Calu3 (cell line): ENCODE measurements around the gene IL10RA. TPM values are rescaled to one million over a fixed set of nuclear protein-coding genes. Genes with fewer than 3 reads are reported as not detected.

ENCODE experiments used
- BruUV-seq: library from RNA; stranded (reverse); fragments of 400-500 nt; replicated peaks from 2 replicates; lab custom pipeline; 2021; lab: Mats Ljungman, UMichigan
- CTCF ChIA-PET: fragments of 300-600 bp; sonication (Branson Sonifier 250); formaldehyde crosslinking; loops from one replicate; lab custom pipeline; 2022; ENCODE audit warnings: antibody characterized with exemption; lab: Charles Lee
- DNase-seq: peaks from one replicate; pipeline ENCODE4 v3.0.0; 2022
- H3K27ac Mint-ChIP-seq: one replicate; pipeline ENCODE4 v1.8.0; 2022; ENCODE audit warnings: mixed read lengths; ENCODE audit not compliant: unreplicated experiment
- H3K27me3 Mint-ChIP-seq: one replicate; pipeline ENCODE4 v1.8.0; 2022; ENCODE audit warnings: mixed read lengths; ENCODE audit not compliant: unreplicated experiment
- H3K36me3 Mint-ChIP-seq: one replicate; pipeline ENCODE4 v1.8.0; 2022; ENCODE audit warnings: mild to moderate bottlenecking, moderate library complexity, mixed read lengths; ENCODE audit not compliant: insufficient read depth, unreplicated experiment
- H3K4me1 Mint-ChIP-seq: one replicate; pipeline ENCODE4 v1.8.0; 2022; ENCODE audit warnings: mild to moderate bottlenecking, low read depth, mixed read lengths; ENCODE audit not compliant: unreplicated experiment
- H3K4me3 Mint-ChIP-seq: one replicate; pipeline ENCODE4 v1.8.0; 2022; ENCODE audit warnings: mild to moderate bottlenecking, low read depth, moderate library complexity, mixed read lengths; ENCODE audit not compliant: unreplicated experiment
- H3K9me3 Mint-ChIP-seq: one replicate; pipeline ENCODE4 v1.8.0; 2022; ENCODE audit warnings: low read depth, mixed read lengths; ENCODE audit not compliant: unreplicated experiment
- intact Hi-C: fragments of 100-400 bp; cut with micrococcal nuclease; formaldehyde crosslinking; loops from one replicate; pipeline ENCODE4 v1.10.0; 2022; ENCODE audit not compliant: unreplicated experiment
- total RNA-seq: library from RNA; stranded (reverse); gene quantifications from 2 replicates; pipeline ENCODE4 v1.2.3, GENCODE V29; 2022
- TF ChIP-seq, protein P1 (sequence below): fragments of 200-600 bp; IDR thresholded peaks from one replicate; pipeline ENCODE4 v1.8.0; 2022; ENCODE audit warnings: antibody characterized with exemption; ENCODE audit not compliant: unreplicated experiment

Gene IL10RA
- total RNA-seq, 1 experiment from 2014 or later = 0.05 TPM

GRCh38 chr11:118028626-118029025 is 42.4 kb downstream of the IL10RA start:
- Mint-ChIP-seq H3K27ac (no peak overlapping the region), H3K4me1 (no peaks in the 10 kb centered on the region), H3K4me3 (no peak overlapping the region), H3K9me3 (no peaks in the 10 kb centered on the region), H3K27me3 (peaks cover 55% of the 10 kb centered on the region), H3K36me3 (peaks cover 5% of the 10 kb centered on the region)
- intact Hi-C loops = no loop called here
- CTCF ChIA-PET = no interaction called here
- TF ChIP-seq, protein P1, sequence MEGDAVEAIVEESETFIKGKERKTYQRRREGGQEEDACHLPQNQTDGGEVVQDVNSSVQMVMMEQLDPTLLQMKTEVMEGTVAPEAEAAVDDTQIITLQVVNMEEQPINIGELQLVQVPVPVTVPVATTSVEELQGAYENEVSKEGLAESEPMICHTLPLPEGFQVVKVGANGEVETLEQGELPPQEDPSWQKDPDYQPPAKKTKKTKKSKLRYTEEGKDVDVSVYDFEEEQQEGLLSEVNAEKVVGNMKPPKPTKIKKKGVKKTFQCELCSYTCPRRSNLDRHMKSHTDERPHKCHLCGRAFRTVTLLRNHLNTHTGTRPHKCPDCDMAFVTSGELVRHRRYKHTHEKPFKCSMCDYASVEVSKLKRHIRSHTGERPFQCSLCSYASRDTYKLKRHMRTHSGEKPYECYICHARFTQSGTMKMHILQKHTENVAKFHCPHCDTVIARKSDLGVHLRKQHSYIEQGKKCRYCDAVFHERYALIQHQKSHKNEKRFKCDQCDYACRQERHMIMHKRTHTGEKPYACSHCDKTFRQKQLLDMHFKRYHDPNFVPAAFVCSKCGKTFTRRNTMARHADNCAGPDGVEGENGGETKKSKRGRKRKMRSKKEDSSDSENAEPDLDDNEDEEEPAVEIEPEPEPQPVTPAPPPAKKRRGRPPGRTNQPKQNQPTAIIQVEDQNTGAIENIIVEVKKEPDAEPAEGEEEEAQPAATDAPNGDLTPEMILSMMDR = no peak
- no peak for DNase-seq
- BruUV-seq = no TSS peak

DNA sequence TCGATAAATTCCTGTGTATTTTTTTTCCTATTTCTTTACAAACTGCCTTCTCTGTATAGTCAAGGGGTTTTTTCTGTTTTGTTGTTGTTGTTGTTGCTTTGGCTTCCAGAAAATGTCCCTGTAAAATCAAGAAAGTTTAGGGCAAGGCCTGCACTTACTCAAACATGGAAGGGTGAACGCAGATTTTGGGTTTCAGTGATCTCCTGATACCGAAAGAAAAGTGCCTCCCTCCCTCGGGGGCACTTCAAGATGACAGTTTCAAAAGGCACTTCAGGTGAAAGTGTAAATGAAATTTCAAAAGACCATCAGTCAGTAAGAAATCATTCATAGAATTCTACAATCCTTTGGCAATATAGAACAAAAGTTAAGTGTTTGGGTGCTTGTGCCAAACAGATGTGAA is 47.2 kb downstream of the IL10RA start:
- CTCF ChIA-PET = no interaction called here
- Mint-ChIP-seq H3K9me3 (no peaks in the 10 kb centered on the region), H3K27ac (no peak overlapping the region), H3K4me3 (no peak overlapping the region), H3K4me1 (no peaks in the 10 kb centered on the region), H3K27me3 (peaks cover 41% of the 10 kb centered on the region), H3K36me3 (peaks cover 5% of the 10 kb centered on the region)
- TF ChIP-seq, protein P1 = no peak
- BruUV-seq = no TSS peak
- intact Hi-C loops = no loop called here
- no peak for DNase-seq

GRCh38 chr11:118042141-118042540 is 55.9 kb downstream of the IL10RA start:
- Mint-ChIP-seq H3K4me1 (no peaks in the 10 kb centered on the region), H3K27me3 (no peaks in the 10 kb centered on the region), H3K36me3 (no peaks in the 10 kb centered on the region), H3K9me3 (no peaks in the 10 kb centered on the region), H3K4me3 (no peak overlapping the region), H3K27ac (no peak overlapping the region)
- CTCF ChIA-PET = no interaction called here
- intact Hi-C loops = no loop called here
- TF ChIP-seq, protein P1 = no peak
- BruUV-seq = no TSS peak
- DNase-seq = no peak

- H3K9me3 Mint-ChIP-seq = no peaks in the 10 kb centered on the region
- no peaks in the 10 kb centered on the region for H3K27me3 Mint-ChIP-seq
- no peak overlapping the region for H3K4me3 Mint-ChIP-seq
- no peak for DNase-seq
- no TSS peak for BruUV-seq
- CTCF ChIA-PET = no interaction called here
- intact Hi-C loops = no loop called here
- H3K4me1 Mint-ChIP-seq = no peaks in the 10 kb centered on the region
- no peaks in the 10 kb centered on the region for H3K36me3 Mint-ChIP-seq
- H3K27ac Mint-ChIP-seq = no peak overlapping the region
- TF ChIP-seq, protein P1 = no peak
These were observed 56.6 kb downstream of the IL10RA start for GRCh38 chr11:118042796-118043195.
